Glutamatergic neuron (in vitro differentiated cells): ENCODE results near the gene GPR75. TPM values are rescaled to one million over a fixed set of nuclear protein-coding genes. Genes with fewer than 3 reads are reported as not detected.

Experiments
- DNase-seq: peaks from one replicate; pipeline ENCODE4 v3.0.0; 2022
- H3K27ac Mint-ChIP-seq: one replicate; pipeline ENCODE4 v1.8.0; 2020; ENCODE audit warnings: mild to moderate bottlenecking, mixed read lengths, inconsistent platforms; ENCODE audit not compliant: unreplicated experiment
- H3K27me3 Mint-ChIP-seq: one replicate; pipeline ENCODE4 v1.8.0; 2020; ENCODE audit warnings: mild to moderate bottlenecking, moderate library complexity, mixed read lengths, inconsistent platforms; ENCODE audit not compliant: unreplicated experiment
- H3K36me3 Mint-ChIP-seq: one replicate; pipeline ENCODE4 v1.8.0; 2020; ENCODE audit warnings: mild to moderate bottlenecking, mixed read lengths, inconsistent platforms; ENCODE audit not compliant: unreplicated experiment
- H3K4me1 Mint-ChIP-seq: one replicate; pipeline ENCODE4 v1.8.0; 2020; ENCODE audit warnings: mild to moderate bottlenecking, low read depth, mixed read lengths, inconsistent platforms; ENCODE audit not compliant: unreplicated experiment
- H3K4me3 Mint-ChIP-seq: one replicate; pipeline ENCODE4 v1.8.0; 2020; ENCODE audit warnings: mild to moderate bottlenecking, mixed read lengths, inconsistent platforms; ENCODE audit not compliant: unreplicated experiment
- H3K9me3 Mint-ChIP-seq: one replicate; pipeline ENCODE4 v1.8.0; 2020; ENCODE audit warnings: mild to moderate bottlenecking, moderate library complexity, mixed read lengths, inconsistent platforms; ENCODE audit not compliant: unreplicated experiment
- CTCF ChIP-seq: fragments of 200-600 bp; sonication (generic); IDR thresholded peaks from one replicate; pipeline ENCODE4 v1.5.0; 2021; ENCODE audit not compliant: partially characterized antibody, unreplicated experiment
- total RNA-seq: library from RNA; stranded (reverse); fragmentation: NEBNext Ultra II Directional; extraction: Animal tissue kit (Norgen Biotek cat#: 25700); gene quantifications from one replicate; pipeline ENCODE4 v1.2.1, GENCODE V29; 2021; ENCODE audit not compliant: unreplicated experiment

Gene GPR75
- total RNA-seq, 1 donor from 2014 or later: 5.6 TPM

GRCh38 chr2:53867169-53867568, 7.4 kb upstream of the GPR75 start:
- Mint-ChIP-seq H3K4me1 (no peaks in the 10 kb centered on the region), H3K27me3 (peaks cover 2% of the 10 kb centered on the region), H3K4me3 (no peak overlapping the region), H3K9me3 (no peaks in the 10 kb centered on the region), H3K27ac (no peak overlapping the region), H3K36me3 (no peaks in the 10 kb centered on the region)
- TF ChIP-seq CTCF: no peak
- DNase-seq: no peak

- peaks cover 2% of the 10 kb centered on the region for H3K27me3 Mint-ChIP-seq
- H3K36me3 Mint-ChIP-seq: no peaks in the 10 kb centered on the region
- no peak for TF ChIP-seq CTCF
- no peak overlapping the region for H3K27ac Mint-ChIP-seq
- no peaks in the 10 kb centered on the region for H3K9me3 Mint-ChIP-seq
- H3K4me1 Mint-ChIP-seq: no peaks in the 10 kb centered on the region
- no peak overlapping the region for H3K4me3 Mint-ChIP-seq
- no peak for DNase-seq
Measured at GRCh38 chr2:53865962-53866361, 6.2 kb upstream of the GPR75 start.

- no peak for DNase-seq
- Mint-ChIP-seq H3K9me3 (no peaks in the 10 kb centered on the region), H3K27ac (no peak overlapping the region), H3K4me3 (no peak overlapping the region), H3K36me3 (no peaks in the 10 kb centered on the region), H3K27me3 (peaks cover 2% of the 10 kb centered on the region), H3K4me1 (no peaks in the 10 kb centered on the region)
- no peak for TF ChIP-seq CTCF
Measured at GRCh38 chr2:53865264-53865663, 5.5 kb upstream of the GPR75 start.

- Mint-ChIP-seq H3K4me1 (peaks cover 2% of the 10 kb centered on the region), H3K27ac (no peak overlapping the region), H3K9me3 (no peaks in the 10 kb centered on the region), H3K27me3 (peaks cover 2% of the 10 kb centered on the region), H3K4me3 (no peak overlapping the region), H3K36me3 (no peaks in the 10 kb centered on the region)
- TF ChIP-seq CTCF: no peak
- DNase-seq: no peak
Measured at GRCh38 chr2:53863538-53864227, 3.9 kb upstream of the GPR75 start.

GRCh38 chr2:53861824-53862223, 2.1 kb upstream of the GPR75 start:
- DNase-seq: no peak
- peaks cover 2% of the 10 kb centered on the region for H3K27me3 Mint-ChIP-seq
- H3K36me3 Mint-ChIP-seq: no peaks in the 10 kb centered on the region
- TF ChIP-seq CTCF: no peak
- H3K27ac Mint-ChIP-seq: no peak overlapping the region
- H3K4me3 Mint-ChIP-seq: no peak overlapping the region
- no peaks in the 10 kb centered on the region for H3K9me3 Mint-ChIP-seq
- peaks cover 5% of the 10 kb centered on the region for H3K4me1 Mint-ChIP-seq
